HG02588 (cell line): ENCODE data around the gene NDUFA7.
"Not testable (repeated sequence)": the region's sequence is repeated elsewhere in the genome, so short reads cannot be mapped to it uniquely, and the experiment has no call there.

Experiments used
- ATAC-seq: cut with Tn5 transposase; IDR thresholded peaks from one replicate; pipeline ENCODE4 v1.9.1; 2021; ENCODE audit warnings: mild to moderate bottlenecking, moderate library complexity; ENCODE audit not compliant: unreplicated experiment

Gene NDUFA7

GRCh38 chr19:8269724-8270123 is 51.5 kb downstream of the NDUFA7 start:
- no peak for ATAC-seq

DNA sequence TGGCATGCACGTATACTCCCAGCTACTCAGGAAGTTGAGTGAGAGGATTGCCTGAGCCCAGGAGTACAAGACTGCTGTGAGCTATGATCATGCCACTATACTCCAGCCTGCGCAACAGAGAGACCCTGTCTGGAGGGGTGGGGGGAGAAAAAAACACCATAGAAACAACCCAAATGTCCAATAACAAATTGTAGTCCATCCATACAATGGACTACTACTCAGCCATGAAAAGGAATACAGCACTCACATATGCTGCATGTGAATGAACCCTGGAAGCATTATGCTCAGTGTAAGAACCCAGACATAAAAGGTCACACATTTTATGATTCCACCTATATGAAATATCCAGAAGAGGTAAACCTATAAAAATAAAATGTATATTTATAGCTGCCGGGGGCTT is 55.3 kb downstream of the NDUFA7 start:
- ATAC-seq = no peak

DNA sequence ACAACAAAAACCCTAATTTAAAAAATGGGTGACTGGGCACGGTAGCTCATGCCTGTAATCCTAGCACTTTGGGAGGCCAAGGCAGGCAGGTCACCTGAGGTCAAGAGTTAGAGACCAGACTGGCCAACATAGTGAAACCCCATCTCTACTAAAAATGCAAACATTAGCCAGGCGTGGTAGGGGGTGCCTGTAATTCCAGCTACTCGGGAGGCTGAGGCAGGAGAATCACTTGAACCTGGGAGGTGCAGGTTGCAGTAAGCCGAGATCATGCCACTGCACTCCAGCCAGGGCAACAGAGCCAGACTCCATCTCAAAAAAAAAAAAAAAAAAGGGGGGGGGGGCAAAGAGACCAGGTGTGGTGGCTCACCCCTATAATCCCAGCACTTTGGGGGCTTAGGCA is 56.9 kb downstream of the NDUFA7 start:
- not testable (repeated sequence) for ATAC-seq

DNA sequence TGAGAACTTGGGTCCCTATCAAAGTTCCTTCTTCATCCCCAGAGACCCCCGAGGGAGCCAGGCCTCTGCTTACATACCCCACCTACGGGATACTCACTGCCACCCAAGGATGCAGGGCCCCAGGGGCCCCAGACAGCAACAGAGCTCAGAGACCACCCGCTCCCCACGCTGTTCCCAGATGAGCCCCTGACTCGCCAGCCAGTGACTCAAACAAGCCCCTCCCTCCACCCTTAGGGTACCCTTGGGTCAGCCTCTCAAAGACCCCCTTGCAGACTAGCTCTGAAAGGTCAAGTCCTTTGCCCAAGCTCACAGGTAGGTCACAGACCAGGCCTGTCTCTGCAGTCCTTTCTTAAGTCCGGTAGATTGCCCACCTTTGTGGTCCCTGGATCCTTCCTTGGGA is 58.7 kb downstream of the NDUFA7 start:
- ATAC-seq = no peak

DNA sequence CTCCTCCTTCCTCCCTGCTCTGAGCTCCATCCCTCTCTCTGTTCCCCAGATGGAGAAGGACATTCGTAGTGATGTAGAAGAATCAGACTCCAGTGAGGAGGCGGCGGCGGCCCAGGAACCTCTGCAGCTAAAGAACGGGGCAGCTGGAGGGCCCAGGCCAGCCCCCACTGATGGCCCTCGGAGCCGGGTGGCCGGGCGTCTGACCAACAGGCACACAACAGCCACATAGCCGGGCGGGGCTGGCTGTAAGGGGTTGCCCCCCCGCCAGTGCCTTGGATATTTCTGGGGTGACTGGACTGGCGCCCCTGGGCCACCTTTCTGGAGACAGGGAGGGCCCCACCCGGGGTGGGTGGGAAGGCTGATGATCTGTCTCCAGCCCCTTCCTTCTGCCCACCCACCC is 59.3 kb downstream of the NDUFA7 start:
- no peak for ATAC-seq

DNA sequence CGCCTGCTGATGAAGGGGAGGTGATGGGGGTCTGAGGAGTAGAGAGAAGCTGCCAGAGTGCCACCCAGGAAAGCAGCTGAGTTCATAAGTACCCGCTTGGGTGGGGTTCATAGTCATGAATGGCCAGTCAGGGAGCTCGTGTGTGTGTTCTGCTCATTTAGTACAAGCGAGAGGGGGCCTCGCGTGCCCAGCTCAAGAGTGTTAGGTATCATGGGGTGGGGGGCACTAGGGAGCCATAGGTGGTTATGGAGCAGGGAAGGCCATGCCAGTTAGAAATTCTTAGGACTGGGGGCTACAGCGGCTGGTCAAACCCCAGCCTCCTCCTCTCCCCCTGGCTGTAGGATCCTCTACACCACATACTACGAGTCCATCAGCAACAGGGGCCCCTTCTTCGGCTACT is 59.8 kb downstream of the NDUFA7 start:
- ATAC-seq = no peak
